Measurements from ENCODE around the gene FAM174C. TPM values are rescaled to one million over a fixed set of nuclear protein-coding genes. Genes with fewer than 3 reads are reported as not detected.

Gene FAM174C
- total and polyA plus RNA-seq, 2 of the 8 experiments (the other 6 are each of a cell fraction or from before 2014, with no cell fraction given) = 44.5 to 125 TPM

GRCh38 chr19:1310853-1311180 lies 35.5 kb downstream of the FAM174C start (continued):
- no peak for TF ChIP-seq HDAC2 (IDR thresholded peaks at IDR 0.05; ENCODE audit: borderline replicate concordance in 1 of 2, low read depth in 2 of 2, low read length in 2 of 2)
- no peak for TF ChIP-seq CBX8 (IDR thresholded peaks at IDR 0.05; ENCODE audit: borderline replicate concordance, low read depth, low read length)
- TF ChIP-seq SP4 (IDR thresholded peaks at IDR 0.05; ENCODE audit: low read length) = no peak

Data from H1 (cell line).